HEK293 (cell line): ENCODE results near the gene NEUROG2.

Experiments
- CTCF ChIP-seq: fragments of 450-650 bp; formaldehyde crosslinking; IDR thresholded peaks from 2 replicates; pipeline ENCODE4 v1.5.1; 2016; ENCODE audit warnings: missing biosample characterization, missing genetic modification characterization
- ZBTB17 ChIP-seq: fragments of 450-650 bp; formaldehyde crosslinking; IDR thresholded peaks from 2 replicates; pipeline ENCODE4 v1.5.1; 2016; ENCODE audit warnings: missing biosample characterization, missing genetic modification characterization
- ZNF146 ChIP-seq: fragments of 450-650 bp; formaldehyde crosslinking; IDR thresholded peaks from 2 replicates; pipeline ENCODE4 v1.5.1; 2016; ENCODE audit warnings: missing biosample characterization, missing genetic modification characterization
- ZNF707 ChIP-seq: fragments of 450-650 bp; formaldehyde crosslinking; IDR thresholded peaks from 2 replicates; pipeline ENCODE4 v1.5.1; 2016; ENCODE audit warnings: missing biosample characterization, missing genetic modification characterization
- ZNF830 ChIP-seq: fragments of 450-650 bp; IDR thresholded peaks from 2 replicates; pipeline ENCODE4 v1.5.0; 2018; ENCODE audit warnings: missing biosample characterization, missing genetic modification characterization, low read depth, mild to moderate bottlenecking, moderate library complexity
- TF ChIP-seq, protein P1 (sequence below): fragments of 450-650 bp; formaldehyde crosslinking; IDR thresholded peaks from 2 replicates; pipeline ENCODE4 v1.5.1; 2016; ENCODE audit warnings: missing biosample characterization, missing genetic modification characterization
- TF ChIP-seq, protein P2 (sequence below): fragments of 450-650 bp; formaldehyde crosslinking; IDR thresholded peaks from 2 replicates; pipeline ENCODE4 v1.5.1; 2016; ENCODE audit warnings: missing biosample characterization, missing genetic modification characterization

GRCh38 chr4:112560084-112560483 lies 44.1 kb upstream of the NEUROG2 start:
- TF ChIP-seq, protein P1, sequence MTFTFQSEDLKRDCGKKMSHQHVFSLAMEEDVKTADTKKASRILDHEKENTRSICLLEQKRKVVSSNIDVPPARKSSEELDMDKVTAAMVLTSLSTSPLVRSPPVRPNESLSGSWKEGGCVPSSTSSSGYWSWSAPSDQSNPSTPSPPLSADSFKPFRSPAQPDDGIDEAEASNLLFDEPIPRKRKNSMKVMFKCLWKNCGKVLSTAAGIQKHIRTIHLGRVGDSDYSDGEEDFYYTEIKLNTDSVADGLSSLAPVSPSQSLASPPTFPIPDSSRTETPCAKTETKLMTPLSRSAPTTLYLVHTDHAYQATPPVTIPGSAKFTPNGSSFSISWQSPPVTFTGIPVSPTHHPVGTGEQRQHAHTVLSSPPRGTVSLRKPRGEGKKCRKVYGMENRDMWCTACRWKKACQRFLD (tag by site-specific recombination), result no peak
- TF ChIP-seq, protein P2, sequence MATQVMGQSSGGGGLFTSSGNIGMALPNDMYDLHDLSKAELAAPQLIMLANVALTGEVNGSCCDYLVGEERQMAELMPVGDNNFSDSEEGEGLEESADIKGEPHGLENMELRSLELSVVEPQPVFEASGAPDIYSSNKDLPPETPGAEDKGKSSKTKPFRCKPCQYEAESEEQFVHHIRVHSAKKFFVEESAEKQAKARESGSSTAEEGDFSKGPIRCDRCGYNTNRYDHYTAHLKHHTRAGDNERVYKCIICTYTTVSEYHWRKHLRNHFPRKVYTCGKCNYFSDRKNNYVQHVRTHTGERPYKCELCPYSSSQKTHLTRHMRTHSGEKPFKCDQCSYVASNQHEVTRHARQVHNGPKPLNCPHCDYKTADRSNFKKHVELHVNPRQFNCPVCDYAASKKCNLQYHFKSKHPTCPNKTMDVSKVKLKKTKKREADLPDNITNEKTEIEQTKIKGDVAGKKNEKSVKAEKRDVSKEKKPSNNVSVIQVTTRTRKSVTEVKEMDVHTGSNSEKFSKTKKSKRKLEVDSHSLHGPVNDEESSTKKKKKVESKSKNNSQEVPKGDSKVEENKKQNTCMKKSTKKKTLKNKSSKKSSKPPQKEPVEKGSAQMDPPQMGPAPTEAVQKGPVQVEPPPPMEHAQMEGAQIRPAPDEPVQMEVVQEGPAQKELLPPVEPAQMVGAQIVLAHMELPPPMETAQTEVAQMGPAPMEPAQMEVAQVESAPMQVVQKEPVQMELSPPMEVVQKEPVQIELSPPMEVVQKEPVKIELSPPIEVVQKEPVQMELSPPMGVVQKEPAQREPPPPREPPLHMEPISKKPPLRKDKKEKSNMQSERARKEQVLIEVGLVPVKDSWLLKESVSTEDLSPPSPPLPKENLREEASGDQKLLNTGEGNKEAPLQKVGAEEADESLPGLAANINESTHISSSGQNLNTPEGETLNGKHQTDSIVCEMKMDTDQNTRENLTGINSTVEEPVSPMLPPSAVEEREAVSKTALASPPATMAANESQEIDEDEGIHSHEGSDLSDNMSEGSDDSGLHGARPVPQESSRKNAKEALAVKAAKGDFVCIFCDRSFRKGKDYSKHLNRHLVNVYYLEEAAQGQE (tag by site-specific recombination), result no peak
- TF ChIP-seq ZNF146 (tag by site-specific recombination) (no peak), CTCF (no peak), ZBTB17 (tag by site-specific recombination) (no peak), ZNF830 (tag by site-specific recombination) (no peak), ZNF707 (tag by site-specific recombination) (no peak)
